Endothelial cell (in vitro differentiated cells): ENCODE measurements around the gene TTC33. TPM values are rescaled to one million over a fixed set of nuclear protein-coding genes. Genes with fewer than 3 reads are reported as not detected.
A peak's percentile ranks its signal among the peaks of the same experiment; 100 is the strongest.
"Not testable (repeated sequence)": the region's sequence is repeated elsewhere in the genome, so short reads cannot be mapped to it uniquely, and the experiment has no call there.

Source experiments
- DNase-seq: peaks from one replicate; pipeline ENCODE4 v3.0.0; 2021; ENCODE audit warnings: low spot score
- H3K27ac Mint-ChIP-seq: one replicate; pipeline ENCODE4 v1.8.0; 2021; ENCODE audit warnings: mixed read lengths, inconsistent platforms; ENCODE audit not compliant: unreplicated experiment
- H3K27me3 Mint-ChIP-seq: one replicate; pipeline ENCODE4 v1.8.0; 2021; ENCODE audit warnings: mild to moderate bottlenecking, moderate library complexity, mixed read lengths, inconsistent platforms; ENCODE audit not compliant: unreplicated experiment
- H3K36me3 Mint-ChIP-seq: one replicate; pipeline ENCODE4 v1.8.0; 2021; ENCODE audit warnings: mild to moderate bottlenecking, low read depth, mixed read lengths, inconsistent platforms; ENCODE audit not compliant: unreplicated experiment
- H3K4me1 Mint-ChIP-seq: one replicate; pipeline ENCODE4 v1.8.0; 2021; ENCODE audit warnings: mild to moderate bottlenecking, mixed read lengths, inconsistent platforms; ENCODE audit not compliant: unreplicated experiment
- H3K4me3 Mint-ChIP-seq: one replicate; pipeline ENCODE4 v1.8.0; 2021; ENCODE audit warnings: mild to moderate bottlenecking, mixed read lengths, inconsistent platforms; ENCODE audit not compliant: unreplicated experiment
- H3K9me3 Mint-ChIP-seq: one replicate; pipeline ENCODE4 v1.8.0; 2021; ENCODE audit warnings: mixed read lengths, inconsistent platforms; ENCODE audit not compliant: unreplicated experiment
- total RNA-seq: library from RNA; stranded (reverse); fragmentation: NEBNext Ultra II Directional; extraction: Animal tissue kit (Norgen Biotek cat#: 25700); gene quantifications from one replicate; pipeline ENCODE4 v1.2.1, GENCODE V29; 2021; ENCODE audit not compliant: unreplicated experiment
- TF ChIP-seq, protein P1 (sequence below): fragments of 200-600 bp; sonication (generic); IDR thresholded peaks from one replicate; pipeline ENCODE4 v1.5.0; 2021; ENCODE audit warnings: antibody characterized with exemption; ENCODE audit not compliant: unreplicated experiment

TTC33 gene
- total RNA-seq, 1 donor from 2014 or later = 8.6 TPM

GRCh38 chr5:40735609-40736008 is 20.2 kb downstream of the TTC33 start:
- TF ChIP-seq, protein P1, sequence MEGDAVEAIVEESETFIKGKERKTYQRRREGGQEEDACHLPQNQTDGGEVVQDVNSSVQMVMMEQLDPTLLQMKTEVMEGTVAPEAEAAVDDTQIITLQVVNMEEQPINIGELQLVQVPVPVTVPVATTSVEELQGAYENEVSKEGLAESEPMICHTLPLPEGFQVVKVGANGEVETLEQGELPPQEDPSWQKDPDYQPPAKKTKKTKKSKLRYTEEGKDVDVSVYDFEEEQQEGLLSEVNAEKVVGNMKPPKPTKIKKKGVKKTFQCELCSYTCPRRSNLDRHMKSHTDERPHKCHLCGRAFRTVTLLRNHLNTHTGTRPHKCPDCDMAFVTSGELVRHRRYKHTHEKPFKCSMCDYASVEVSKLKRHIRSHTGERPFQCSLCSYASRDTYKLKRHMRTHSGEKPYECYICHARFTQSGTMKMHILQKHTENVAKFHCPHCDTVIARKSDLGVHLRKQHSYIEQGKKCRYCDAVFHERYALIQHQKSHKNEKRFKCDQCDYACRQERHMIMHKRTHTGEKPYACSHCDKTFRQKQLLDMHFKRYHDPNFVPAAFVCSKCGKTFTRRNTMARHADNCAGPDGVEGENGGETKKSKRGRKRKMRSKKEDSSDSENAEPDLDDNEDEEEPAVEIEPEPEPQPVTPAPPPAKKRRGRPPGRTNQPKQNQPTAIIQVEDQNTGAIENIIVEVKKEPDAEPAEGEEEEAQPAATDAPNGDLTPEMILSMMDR = no peak
- peak overlapping the region; percentile 9 for H3K27ac Mint-ChIP-seq

GRCh38 chr5:40734986-40735385 is 20.8 kb downstream of the TTC33 start:
- Mint-ChIP-seq H3K27me3 (no peaks in the 10 kb centered on the region), H3K27ac (no peak overlapping the region), H3K4me1 (peaks cover 20% of the 10 kb centered on the region), H3K36me3 (peaks cover 11% of the 10 kb centered on the region), H3K9me3 (no peaks in the 10 kb centered on the region), H3K4me3 (no peak overlapping the region)
- TF ChIP-seq, protein P1 = no peak
- DNase-seq = no peak

More at GRCh38 chr5:40735609-40736008, 20.2 kb downstream of the TTC33 start:
- Mint-ChIP-seq H3K4me3 (no peak overlapping the region), H3K4me1 (peaks cover 20% of the 10 kb centered on the region), H3K36me3 (peaks cover 15% of the 10 kb centered on the region), H3K27me3 (peaks cover under 1% of the 10 kb centered on the region), H3K9me3 (no peaks in the 10 kb centered on the region)
- no peak for DNase-seq

DNA sequence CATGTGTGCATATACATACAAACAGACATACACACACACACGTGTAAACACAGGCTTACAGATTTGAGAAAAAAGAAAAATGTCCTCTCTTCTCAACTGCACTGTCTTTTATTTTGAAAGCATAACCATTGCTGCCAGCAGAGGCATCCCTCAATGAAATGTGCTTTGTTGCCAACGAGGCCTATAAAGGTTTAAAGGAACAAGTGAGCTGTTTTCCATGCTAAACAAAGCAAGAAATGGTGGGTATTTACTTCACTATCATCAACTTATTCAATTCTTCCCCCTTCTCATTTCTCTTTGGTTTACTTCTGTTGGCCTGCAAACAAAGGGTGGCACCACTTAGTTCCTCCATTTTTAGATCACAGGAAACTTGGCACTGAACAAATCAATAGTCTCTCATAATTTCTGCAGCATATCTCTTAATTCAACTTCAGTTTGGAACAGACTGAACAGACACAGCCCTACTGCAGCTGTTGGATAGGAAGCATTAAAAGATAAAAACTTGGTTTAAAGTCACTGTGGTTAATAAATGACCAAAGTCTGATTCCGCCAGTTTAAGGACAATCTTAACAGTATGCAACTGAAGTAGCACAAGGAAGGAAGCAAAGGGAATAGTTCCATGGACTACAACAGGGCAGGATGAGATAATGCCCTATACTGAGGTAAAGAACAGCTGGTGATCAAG is 21.7 kb downstream of the TTC33 start:
- H3K4me3 Mint-ChIP-seq = no peak overlapping the region
- no peaks in the 10 kb centered on the region for H3K27me3 Mint-ChIP-seq
- H3K27ac Mint-ChIP-seq = no peak overlapping the region
- H3K9me3 Mint-ChIP-seq = no peaks in the 10 kb centered on the region
- peaks cover 20% of the 10 kb centered on the region for H3K4me1 Mint-ChIP-seq
- peaks cover 7% of the 10 kb centered on the region for H3K36me3 Mint-ChIP-seq
- no peak for DNase-seq
- TF ChIP-seq, protein P1 = no peak

DNA sequence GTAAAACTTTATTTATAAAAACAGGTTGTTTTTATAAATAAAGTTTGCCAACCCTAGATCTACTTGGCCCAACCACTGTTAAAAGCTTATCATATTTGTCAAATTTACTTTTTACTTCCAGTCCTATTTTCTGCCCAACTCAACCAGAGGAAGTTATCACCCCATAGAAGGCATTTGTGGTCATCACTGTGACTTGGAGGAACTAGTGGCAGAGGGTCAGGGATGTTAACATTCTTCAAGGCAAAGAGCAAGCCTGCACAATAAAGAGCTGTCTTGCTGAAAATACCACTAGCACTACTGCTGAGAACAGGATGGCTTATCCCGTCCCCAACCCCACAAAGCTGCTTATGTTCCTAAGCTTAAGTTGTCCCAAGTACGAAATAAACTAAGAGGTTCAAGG is 22.3 kb downstream of the TTC33 start:
- TF ChIP-seq, protein P1 = no peak
- Mint-ChIP-seq H3K27ac (no peak overlapping the region), H3K9me3 (no peaks in the 10 kb centered on the region), H3K27me3 (no peaks in the 10 kb centered on the region), H3K4me3 (no peak overlapping the region), H3K4me1 (peaks cover 20% of the 10 kb centered on the region), H3K36me3 (peaks cover 7% of the 10 kb centered on the region)
- no peak for DNase-seq

DNA sequence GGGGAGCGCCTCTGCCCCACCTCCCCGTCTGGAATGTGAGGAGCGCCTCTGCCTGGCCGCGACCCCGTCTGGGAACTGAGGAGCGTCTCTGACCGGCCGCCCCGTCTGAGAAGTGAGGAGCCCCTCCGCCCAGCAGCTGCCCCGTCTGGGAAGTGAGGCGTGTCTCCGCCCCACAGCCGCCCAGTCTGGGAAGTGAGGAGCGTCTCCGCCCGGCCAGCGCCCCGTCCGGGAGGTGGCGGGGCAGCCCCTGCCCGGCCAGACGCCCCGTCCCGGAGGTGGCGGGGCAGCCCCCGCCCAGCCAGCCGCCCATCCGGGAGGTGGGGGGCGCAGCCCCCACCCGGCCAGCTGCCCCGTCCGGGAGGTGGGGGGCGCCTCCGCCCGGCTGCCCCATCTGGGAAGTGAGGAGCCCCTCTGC is 33.3 kb downstream of the TTC33 start:
- H3K27ac Mint-ChIP-seq, DNase-seq, H3K4me1 Mint-ChIP-seq, H3K4me3 Mint-ChIP-seq, H3K9me3 Mint-ChIP-seq, H3K27me3 Mint-ChIP-seq: not testable (repeated sequence)
- H3K36me3 Mint-ChIP-seq = peaks cover 21% of the 10 kb centered on the region
